Right lobe of liver (tissue), 6 donors: ENCODE results near the gene IFNAR2. TPM values are rescaled to one million over a fixed set of nuclear protein-coding genes. Genes with fewer than 3 reads are reported as not detected.
"Not testable (repeated sequence)": the region's sequence is repeated elsewhere in the genome, so short reads cannot be mapped to it uniquely, and the experiment has no call there.

Source experiments
- ATAC-seq, 4 donors: fragments of 200-7000 bp; cut with Tn5 transposase; one replicate each; pipeline ENCODE4 v1.9.1; 2020; ENCODE audit warnings: mild to moderate bottlenecking in 4 of 4, moderate library complexity in 4 of 4
- DNase-seq, 3 donors: peaks; one replicate each; pipeline ENCODE4 v3.0.0-alpha.2; 2020
- H3K27ac ChIP-seq, 3 donors: fragments of 200-600 bp; one replicate each; pipeline ENCODE4 v1.8.0; 2022
- H3K27me3 ChIP-seq, 2 donors: fragments of 200-600 bp; one replicate each; pipeline ENCODE4 v1.8.0; 2022
- H3K36me3 ChIP-seq, 4 donors: fragments of 200-600 bp; sonication (generic) in 1 of 4; one replicate each; pipeline versions ENCODE4 v1.5.1 to v1.8.0; 2017 to 2022; ENCODE audit warnings: control low read depth in 1 of 4
- H3K4me1 ChIP-seq, 4 donors: fragments of 200-600 bp; sonication (generic) in 1 of 4; one replicate each; pipeline versions ENCODE4 v1.5.1 to v1.8.0; 2017 to 2022; ENCODE audit warnings: control low read depth in 1 of 4
- H3K4me3 ChIP-seq, 3 donors: fragments of 200-600 bp; one replicate each; pipeline ENCODE4 v1.8.0; 2022
- H3K9me3 ChIP-seq, 4 donors: fragments of 200-600 bp; sonication (generic) in 1 of 4; one replicate each; pipeline versions ENCODE4 v1.5.1 to v1.8.0; 2017 to 2022; ENCODE audit warnings: control low read depth in 1 of 4
- CTCF ChIP-seq, 4 donors: fragments of 200-600 bp in 3 of 4; fragments of 450-650 bp in 1 of 4; IDR thresholded peaks; one replicate each; pipeline versions ENCODE4 v1.5.1 to v1.8.0; 2016 to 2022; ENCODE audit warnings: antibody characterized with exemption in 4 of 4, mild to moderate bottlenecking in 2 of 4
- POLR2A ChIP-seq: fragments of 450-650 bp; IDR thresholded peaks from one replicate; pipeline ENCODE4 v1.6.1; 2017; ENCODE audit warnings: antibody characterized with exemption, mild to moderate bottlenecking
- WGBS: methylation state at CpG from one replicate; pipeline ENCODE4 v1.1.6; 2018; ENCODE audit warnings: low coverage, low lambda C conversion rate; ENCODE audit not compliant: insufficient coverage; ENCODE audit errors: missing lambda C conversion rate; 5-methylcytosine and 5-hydroxymethylcytosine counted together
- intact Hi-C, 2 donors: fragments of 100-400 bp; cut with DNase I; formaldehyde crosslinking; loops; one replicate each; pipeline versions ENCODE4 v1.11.2 to v1.14.1; 2022
- total RNA-seq, 6 experiments: library from RNA; depleted of rRNA in 2 of 6; stranded (reverse); fragments of >200 nt in 2 of 6; fragmentation: NEBNext Ultra II Directional in 3 of 6; extraction: Animal tissue kit (Norgen Biotek cat#: 25700) in 3 of 6; gene quantifications; one replicate each; pipeline versions ENCODE4 v1.1.0 to v1.2.4, GENCODE V29; 2016 to 2023
- donor health status: DM: no; HTN: yes; CAD: no.
- donor health status: DM: no; HTN: no; CAD: no.
- donor health status: DM: no; HTN: no; CAD: no.
- donor health status: DM: no; HTN: yes; CAD: no.
- donor health status: DM: no; HTN: yes; CAD: no.

Gene IFNAR2
- total RNA-seq, 6 experiments from 2014 or later: 12.4 to 35.5 (median 16.3) TPM

- Histone ChIP-seq H3K4me3 (no peak overlapping the region), H3K36me3 (peaks cover 4 to 11% (median 6%) of the 10 kb centered on the region in 4 donors), H3K27ac (no peak overlapping the region), H3K9me3 (no peaks in the 10 kb centered on the region), H3K27me3 (no peaks in the 10 kb centered on the region), H3K4me1 (peaks cover 0 to 33% (median 15%) of the 10 kb centered on the region in 4 donors)
- intact Hi-C loops: no loop called here
- WGBS: 88% methylated on average over 2 of the region's 2 CpGs
- ATAC-seq: no peak
- TF ChIP-seq CTCF (IDR thresholded peaks at IDR 0.05): no peak
- no peak for TF ChIP-seq POLR2A
- no peak for DNase-seq
Observed at GRCh38 chr21:33241846-33242245, 12.1 kb downstream of the IFNAR2 start.

GRCh38 chr21:33242846-33243245, 13.1 kb downstream of the IFNAR2 start:
- H3K4me1 ChIP-seq: peaks cover 0 to 33% (median 15%) of the 10 kb centered on the region in 4 donors
- H3K9me3 ChIP-seq, ATAC-seq, DNase-seq, H3K4me3 ChIP-seq, H3K27me3 ChIP-seq, intact Hi-C loops, H3K27ac ChIP-seq: not testable (repeated sequence)
- 98% methylated on average over 6 of the region's 8 CpGs for WGBS
- H3K36me3 ChIP-seq: peaks cover 6 to 21% (median 12%) of the 10 kb centered on the region in 4 donors

GRCh38 chr21:33244082-33244778, 14.5 kb downstream of the IFNAR2 start:
- Histone ChIP-seq H3K27ac (peak overlapping the region; percentile 8 to 69 (median 27)), H3K36me3 (peaks cover 11 to 33% (median 17%) of the 10 kb centered on the region in 4 donors), H3K4me1 (peaks cover 0 to 33% (median 15%) of the 10 kb centered on the region in 4 donors), H3K4me3 (no peak overlapping the region), H3K27me3 (no peaks in the 10 kb centered on the region), H3K9me3 (no peaks in the 10 kb centered on the region)
- ATAC-seq: peak; percentile 37 to 61 (median 40)
- no peak for DNase-seq
- 41% methylated on average over 5 of the region's 6 CpGs for WGBS
- intact Hi-C loops: no loop called here
- TF ChIP-seq POLR2A (no peak), CTCF (IDR thresholded peaks at IDR 0.05) (no peak)

- ATAC-seq: peak in 3 of 4 donors; percentile 4 to 31 (median 6)
- WGBS: 28% methylated on average over 2 of the region's 2 CpGs
- no peak overlapping the region for H3K4me3 ChIP-seq
- peak overlapping the region in 2 of 3 donors; percentile 27 to 69 for H3K27ac ChIP-seq
- no peaks in the 10 kb centered on the region for H3K9me3 ChIP-seq
- peaks cover 11 to 38% (median 21%) of the 10 kb centered on the region in 4 donors for H3K36me3 ChIP-seq
- TF ChIP-seq CTCF (IDR thresholded peaks at IDR 0.05) (no peak), POLR2A (no peak)
- DNase-seq: no peak
- intact Hi-C loops: no loop called here
- H3K4me1 ChIP-seq: peaks cover 0 to 33% (median 15%) of the 10 kb centered on the region in 4 donors
- no peaks in the 10 kb centered on the region for H3K27me3 ChIP-seq
Observed at GRCh38 chr21:33244779-33245105, 15.0 kb downstream of the IFNAR2 start.

GRCh38 chr21:33245289-33245918, 15.7 kb downstream of the IFNAR2 start:
- intact Hi-C loops: no loop called here
- DNase-seq (peak; percentile 67 to 85 (median 85)), ATAC-seq (peak; percentile 92 to 96 (median 94))
- Histone ChIP-seq H3K4me1 (peaks cover 0 to 33% (median 15%) of the 10 kb centered on the region in 4 donors), H3K9me3 (no peaks in the 10 kb centered on the region), H3K4me3 (no peak overlapping the region), H3K27me3 (no peaks in the 10 kb centered on the region), H3K27ac (peak overlapping the region; percentile 12 to 69 (median 27)), H3K36me3 (peaks cover 14 to 45% (median 22%) of the 10 kb centered on the region in 4 donors)
- TF ChIP-seq POLR2A: no peak
- 31% methylated on average over 2 of the region's 4 CpGs for WGBS
